ENCODE data around the gene HRNR. TPM values are rescaled to one million over a fixed set of nuclear protein-coding genes. Genes with fewer than 3 reads are reported as not detected.

HRNR gene
- polyA plus RNA-seq, 3 donors = not detected

DNA sequence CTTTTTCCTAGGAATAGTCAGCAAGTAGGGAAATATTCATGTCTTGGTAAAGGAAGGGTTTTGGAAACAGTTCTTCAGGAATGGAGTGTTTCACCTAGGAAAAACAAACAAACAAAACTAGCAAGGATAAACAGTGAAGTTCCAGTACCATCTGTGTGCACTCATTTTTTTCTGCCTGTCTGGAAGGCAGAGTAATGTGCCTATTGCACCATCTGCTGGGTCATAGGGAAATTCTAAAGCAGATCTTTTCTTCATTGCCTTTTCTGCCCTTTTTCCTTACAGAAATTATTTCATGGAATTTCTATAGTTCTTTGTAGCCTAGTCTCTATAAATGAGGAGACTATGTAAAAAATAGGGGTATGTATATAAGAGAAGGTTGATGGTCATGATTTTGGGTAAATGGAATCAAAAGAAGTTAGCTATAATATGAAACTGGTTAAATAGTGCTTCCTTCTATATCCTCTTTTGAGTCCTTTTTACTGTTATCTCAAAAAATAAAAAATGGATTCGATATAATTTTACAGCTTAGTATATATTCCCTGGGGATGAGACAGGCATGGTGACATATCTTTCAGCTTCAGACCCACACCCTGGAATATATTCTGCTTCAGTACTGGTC is 3.4 kb upstream of the HRNR start:
- Histone ChIP-seq H3K9ac (ENCODE audit: insufficient read depth, low read length, poor library complexity, severe bottlenecking) (no peak overlapping the region), H3K36me3 (replicated peaks in 1 of 2; ENCODE audit: control insufficient read depth in 1 of 2, insufficient read depth in 2 of 2, low read length in 2 of 2) (no peaks in the 10 kb centered on the region), H4K20me1 (ENCODE audit: insufficient read depth, low read length) (no peaks in the 10 kb centered on the region), H3K9me3 (replicated peaks in 1 of 2; ENCODE audit: control insufficient read depth in 1 of 2, insufficient read depth in 1 of 2, low read length in 2 of 2) (no peaks in the 10 kb centered on the region), H3K4me2 (replicated peaks; ENCODE audit: extremely low read depth, low read length, poor library complexity, severe bottlenecking) (no peak overlapping the region), H3K27me3 (ENCODE audit: control insufficient read depth in 2 of 2, insufficient read depth in 2 of 2, low read length in 2 of 2) (peaks cover 0 to 5% of the 10 kb centered on the region in 2 donors), H3K4me1 (ENCODE audit: control insufficient read depth in 1 of 2, insufficient read depth in 2 of 2, low read length in 2 of 2) (no peaks in the 10 kb centered on the region), H3K27ac (ENCODE audit: low read depth in 1 of 2, low read length in 2 of 2) (no peak overlapping the region), H3K79me2 (ENCODE audit: insufficient read depth, low read length) (no peaks in the 10 kb centered on the region), H2AFZ (ENCODE audit: insufficient read depth, low read depth, low read length, poor library complexity, severe bottlenecking) (no peak overlapping the region), H3K4me3 (replicated peaks in 1 of 3; ENCODE audit: low read depth in 2 of 3, low read length in 3 of 3) (no peak overlapping the region)
- TF ChIP-seq, protein P1, sequence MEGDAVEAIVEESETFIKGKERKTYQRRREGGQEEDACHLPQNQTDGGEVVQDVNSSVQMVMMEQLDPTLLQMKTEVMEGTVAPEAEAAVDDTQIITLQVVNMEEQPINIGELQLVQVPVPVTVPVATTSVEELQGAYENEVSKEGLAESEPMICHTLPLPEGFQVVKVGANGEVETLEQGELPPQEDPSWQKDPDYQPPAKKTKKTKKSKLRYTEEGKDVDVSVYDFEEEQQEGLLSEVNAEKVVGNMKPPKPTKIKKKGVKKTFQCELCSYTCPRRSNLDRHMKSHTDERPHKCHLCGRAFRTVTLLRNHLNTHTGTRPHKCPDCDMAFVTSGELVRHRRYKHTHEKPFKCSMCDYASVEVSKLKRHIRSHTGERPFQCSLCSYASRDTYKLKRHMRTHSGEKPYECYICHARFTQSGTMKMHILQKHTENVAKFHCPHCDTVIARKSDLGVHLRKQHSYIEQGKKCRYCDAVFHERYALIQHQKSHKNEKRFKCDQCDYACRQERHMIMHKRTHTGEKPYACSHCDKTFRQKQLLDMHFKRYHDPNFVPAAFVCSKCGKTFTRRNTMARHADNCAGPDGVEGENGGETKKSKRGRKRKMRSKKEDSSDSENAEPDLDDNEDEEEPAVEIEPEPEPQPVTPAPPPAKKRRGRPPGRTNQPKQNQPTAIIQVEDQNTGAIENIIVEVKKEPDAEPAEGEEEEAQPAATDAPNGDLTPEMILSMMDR (IDR thresholded peaks at IDR 0.05) = no peak
- WGBS (ENCODE audit: insufficient coverage) = no CpG with 5 or more reads among the region's 1 CpG
- no peak overlapping the region for H3K4me3 Mint-ChIP-seq
- H3K27ac Mint-ChIP-seq = no peak overlapping the region
- intact Hi-C loops (cut with micrococcal nuclease) = no loop called here
- no peaks in the 10 kb centered on the region for H3K4me1 Mint-ChIP-seq
- DNase-seq = no peak
- H3K9me3 Mint-ChIP-seq = no peaks in the 10 kb centered on the region
- H3K36me3 Mint-ChIP-seq = no peaks in the 10 kb centered on the region
- peaks cover 3 to 11% (median 5%) of the 10 kb centered on the region in 3 donors for H3K27me3 Mint-ChIP-seq (ENCODE audit: low read depth in 3 of 3)

DNA sequence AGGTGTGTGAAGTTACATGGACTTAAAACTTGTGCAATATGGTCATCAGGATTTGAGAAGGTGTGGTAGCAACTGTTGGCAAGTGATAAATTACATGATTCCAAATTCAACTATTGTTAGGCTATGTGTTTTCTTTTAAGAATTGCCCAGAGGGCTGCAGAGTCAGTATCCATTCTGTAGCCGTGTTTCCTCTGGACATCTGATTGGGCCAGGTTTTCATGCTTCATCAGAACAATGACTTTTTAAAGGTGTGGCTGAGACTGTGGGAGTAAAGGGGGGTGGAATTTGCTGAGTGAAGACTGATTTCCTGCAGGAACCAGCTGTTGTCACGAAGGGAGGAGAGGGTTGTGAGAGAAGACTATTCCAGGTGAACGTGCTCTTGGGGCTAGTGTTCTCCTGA is 1.7 kb upstream of the HRNR start:
- H3K9ac ChIP-seq (ENCODE audit: insufficient read depth, low read length, poor library complexity, severe bottlenecking) = no peak overlapping the region
- H3K27ac Mint-ChIP-seq = no peak overlapping the region
- TF ChIP-seq, protein P1 (IDR thresholded peaks at IDR 0.05) = no peak
- H3K27me3 ChIP-seq (ENCODE audit: control insufficient read depth in 2 of 2, insufficient read depth in 2 of 2, low read length in 2 of 2) = peaks cover 0 to 5% of the 10 kb centered on the region in 2 donors
- H3K4me1 ChIP-seq (ENCODE audit: control insufficient read depth in 1 of 2, insufficient read depth in 2 of 2, low read length in 2 of 2) = no peaks in the 10 kb centered on the region
- H4K20me1 ChIP-seq (ENCODE audit: insufficient read depth, low read length) = no peaks in the 10 kb centered on the region
- no peaks in the 10 kb centered on the region for H3K4me1 Mint-ChIP-seq
- no peaks in the 10 kb centered on the region for H3K36me3 ChIP-seq (replicated peaks in 1 of 2; ENCODE audit: control insufficient read depth in 1 of 2, insufficient read depth in 2 of 2, low read length in 2 of 2)
- H2AFZ ChIP-seq (ENCODE audit: insufficient read depth, low read depth, low read length, poor library complexity, severe bottlenecking) = no peak overlapping the region
- H3K4me3 ChIP-seq (replicated peaks in 1 of 3; ENCODE audit: low read depth in 2 of 3, low read length in 3 of 3) = no peak overlapping the region
- no peak overlapping the region for H3K4me2 ChIP-seq (replicated peaks; ENCODE audit: extremely low read depth, low read length, poor library complexity, severe bottlenecking)
- no peak for DNase-seq
- intact Hi-C loops (cut with micrococcal nuclease) = no loop called here
- H3K9me3 Mint-ChIP-seq = peaks cover 1 to 7% (median 3%) of the 10 kb centered on the region in 7 donors
- peaks cover 0 to 3% of the 10 kb centered on the region in 2 donors for H3K9me3 ChIP-seq (replicated peaks in 1 of 2; ENCODE audit: control insufficient read depth in 1 of 2, insufficient read depth in 1 of 2, low read length in 2 of 2)
- H3K27ac ChIP-seq (ENCODE audit: low read depth in 1 of 2, low read length in 2 of 2) = no peak overlapping the region
- H3K27me3 Mint-ChIP-seq (ENCODE audit: low read depth in 3 of 3) = peaks cover 3 to 6% (median 3%) of the 10 kb centered on the region in 3 donors
- no peaks in the 10 kb centered on the region for H3K79me2 ChIP-seq (ENCODE audit: insufficient read depth, low read length)
- no peaks in the 10 kb centered on the region for H3K36me3 Mint-ChIP-seq
- WGBS (ENCODE audit: insufficient coverage) = 57% methylated on average over 3 of the region's 3 CpGs
- H3K4me3 Mint-ChIP-seq = peak overlapping the region in 1 of 2 donors; percentile 17
